T47D (cell line): ENCODE results near the gene TBC1D5.

Source experiments
- DNase-seq, 2 experiments: peaks; one replicate each; pipeline versions ENCODE4 v3.0.0 to v3.0.0-alpha.2; 2011 to 2012; ENCODE audit warnings: low read depth in 1 of 2, low spot score in 1 of 2
- JUND ChIP-seq: IDR thresholded peaks from 2 replicates; pipeline ENCODE4 v1.6.1; 2012; ENCODE audit warnings: low read depth
- in situ Hi-C: cut with HindIII; loops from 2 replicates; pipeline ENCODE4 v1.10.0; 2016; ENCODE audit warnings: low sequenced_read_pairs, low pct_unique_long_range_greater_than_20kb

The TBC1D5 gene

GRCh38 chr3:17207979-17208378 is 534.5 kb downstream of the TBC1D5 start:
- in situ Hi-C loops: no loop called here
- no peak for DNase-seq
- no peak for TF ChIP-seq JUND

DNA sequence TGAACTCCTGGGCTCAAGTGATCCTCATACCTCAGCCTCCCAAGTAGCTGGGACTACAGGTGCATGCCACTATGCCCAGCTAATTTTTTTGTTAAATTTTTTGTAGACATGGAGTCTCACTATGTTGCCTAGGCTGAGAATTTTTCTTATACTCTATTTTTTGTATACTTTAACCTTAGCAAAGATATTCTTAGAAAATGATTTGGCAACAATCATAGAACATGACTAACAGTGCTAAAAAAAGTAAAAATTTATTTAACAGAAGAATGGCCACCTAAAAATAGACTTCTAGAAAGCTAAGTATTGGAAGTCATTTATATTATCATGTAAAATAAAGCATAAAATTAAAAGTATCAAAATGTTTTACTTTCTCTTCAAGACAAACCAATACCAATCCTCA is 535.4 kb downstream of the TBC1D5 start:
- no peak for DNase-seq
- in situ Hi-C loops: no loop called here
- no peak for TF ChIP-seq JUND

DNA sequence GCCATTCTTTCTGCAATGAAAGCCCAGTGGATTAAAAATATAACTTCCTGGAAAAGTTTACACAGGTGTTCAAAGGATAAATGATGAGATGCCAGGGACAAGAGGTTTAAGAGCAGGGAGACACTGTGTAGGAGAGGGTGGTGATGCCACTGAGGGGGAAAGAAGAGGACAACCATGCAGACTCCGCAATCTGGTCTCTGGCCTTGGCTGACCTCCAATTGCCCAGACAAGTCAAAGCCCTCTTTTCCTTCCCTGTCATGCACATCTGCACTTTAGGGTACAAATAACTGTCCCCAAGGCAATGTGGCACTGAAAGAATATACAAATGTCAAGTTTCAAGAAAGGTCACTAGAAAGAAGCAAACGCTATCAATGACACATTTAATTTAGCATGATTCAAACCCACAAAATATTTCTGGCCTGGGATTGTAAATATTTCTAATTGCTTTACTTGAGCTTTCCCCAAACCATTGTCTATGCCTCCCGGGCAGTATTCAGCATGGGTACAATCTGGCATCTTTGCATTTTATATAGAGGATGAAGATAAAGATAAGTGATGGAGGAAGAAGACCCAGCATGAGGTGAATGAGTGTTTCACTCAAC is 538.3 kb downstream of the TBC1D5 start:
- no peak for TF ChIP-seq JUND
- no peak for DNase-seq
- in situ Hi-C loops: no loop called here

DNA sequence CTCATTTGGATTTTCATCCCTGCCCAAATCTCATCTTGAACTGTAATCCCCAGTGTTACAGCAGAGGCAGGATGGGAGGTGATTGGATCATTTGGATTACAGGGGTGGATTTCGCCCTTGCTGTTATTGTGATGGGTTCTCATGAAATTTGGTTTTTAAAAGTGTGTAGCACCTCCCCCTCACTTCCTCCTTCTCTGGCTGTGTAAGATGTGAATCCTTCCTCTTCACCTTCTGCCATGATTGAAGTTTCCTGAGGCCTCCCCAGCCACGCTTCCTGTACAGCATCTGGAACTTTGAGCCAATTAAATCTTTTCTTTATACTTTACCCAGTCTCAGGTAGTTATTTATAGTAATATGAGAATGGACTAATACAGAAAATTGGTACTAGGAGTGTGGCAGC is 540.9 kb downstream of the TBC1D5 start:
- DNase-seq: no peak
- in situ Hi-C loops: no loop called here
- TF ChIP-seq JUND: no peak

DNA sequence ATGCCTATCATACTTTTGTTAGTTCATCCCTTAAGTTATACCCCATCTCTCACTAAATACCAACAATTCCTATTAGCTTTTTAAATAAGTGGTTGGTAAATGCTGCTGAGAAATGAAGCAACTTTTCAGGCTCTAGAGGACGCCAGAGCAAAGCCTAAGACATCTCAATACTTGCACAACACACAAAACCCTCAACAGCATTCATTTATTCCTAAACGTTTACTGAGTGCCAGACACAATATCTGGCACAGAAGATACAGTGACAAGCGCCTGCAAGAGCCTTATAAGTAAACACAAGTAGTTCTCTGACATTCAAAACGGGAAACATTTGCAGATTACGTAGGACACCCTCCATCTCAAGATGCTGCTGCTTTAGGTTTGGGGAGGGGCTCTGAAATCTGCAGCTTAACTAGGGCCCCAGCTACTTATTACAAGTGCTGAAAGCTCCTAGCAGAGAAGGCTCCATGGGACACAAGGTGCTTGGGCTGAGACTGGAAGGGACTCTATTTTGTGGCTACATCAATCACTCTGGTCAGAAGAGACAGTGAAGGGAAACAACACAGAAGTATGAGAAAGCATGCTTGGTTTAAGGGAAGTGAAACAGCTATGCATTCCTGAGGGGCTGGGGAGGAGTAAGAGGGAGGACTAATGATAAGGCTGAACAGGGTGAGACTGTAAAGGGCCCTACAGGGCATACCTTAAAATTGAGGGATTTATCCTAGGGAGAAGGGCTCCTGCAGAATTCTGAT is 546.4 kb downstream of the TBC1D5 start:
- in situ Hi-C loops: no loop called here
- no peak for TF ChIP-seq JUND
- DNase-seq: peak in 1 of 2 experiments; percentile 9

DNA sequence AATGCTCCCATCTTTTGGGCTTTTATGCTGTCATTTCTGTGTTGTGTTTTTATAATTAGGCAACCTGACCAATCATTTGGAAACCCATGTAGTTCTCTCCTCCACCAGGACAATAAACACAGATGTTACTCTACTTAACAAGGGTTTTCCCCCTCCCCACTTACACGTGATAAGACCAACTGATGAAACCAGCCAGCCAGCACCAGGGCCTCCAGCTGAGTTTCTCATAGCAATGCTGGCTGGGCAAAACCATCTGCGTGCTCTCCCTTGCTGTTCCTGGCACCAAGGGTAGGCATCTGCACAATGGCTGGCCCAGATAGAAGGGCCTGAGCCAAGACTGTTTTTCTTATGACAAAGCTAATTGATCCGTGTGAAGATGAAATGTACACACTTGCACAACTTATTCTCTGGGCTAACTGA is 547.2 kb downstream of the TBC1D5 start:
- no peak for TF ChIP-seq JUND
- in situ Hi-C loops: no loop called here

DNA sequence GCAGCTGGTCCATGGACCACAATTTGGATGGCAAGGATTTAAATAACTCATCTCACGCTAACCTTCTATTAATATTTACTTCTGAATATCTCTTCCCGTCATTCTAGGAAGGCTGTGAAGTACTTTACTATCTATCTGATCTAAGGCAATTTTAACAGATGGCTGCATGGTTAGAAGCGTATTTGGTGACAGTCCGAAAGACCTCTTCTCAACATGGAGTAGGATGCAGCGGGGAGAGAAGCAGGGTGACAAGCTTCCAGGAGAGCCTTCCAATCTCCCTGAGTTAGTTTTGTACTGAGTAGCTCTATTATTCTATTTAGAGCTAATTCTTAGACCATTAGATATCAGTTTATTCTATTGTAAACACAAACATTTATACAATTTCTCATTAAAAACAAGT is 548.3 kb downstream of the TBC1D5 start:
- in situ Hi-C loops: no loop called here
- no peak for TF ChIP-seq JUND
- DNase-seq: no peak

More for the DNA sequence above, 547.2 kb downstream of the TBC1D5 start:
- no peak for DNase-seq

DNA sequence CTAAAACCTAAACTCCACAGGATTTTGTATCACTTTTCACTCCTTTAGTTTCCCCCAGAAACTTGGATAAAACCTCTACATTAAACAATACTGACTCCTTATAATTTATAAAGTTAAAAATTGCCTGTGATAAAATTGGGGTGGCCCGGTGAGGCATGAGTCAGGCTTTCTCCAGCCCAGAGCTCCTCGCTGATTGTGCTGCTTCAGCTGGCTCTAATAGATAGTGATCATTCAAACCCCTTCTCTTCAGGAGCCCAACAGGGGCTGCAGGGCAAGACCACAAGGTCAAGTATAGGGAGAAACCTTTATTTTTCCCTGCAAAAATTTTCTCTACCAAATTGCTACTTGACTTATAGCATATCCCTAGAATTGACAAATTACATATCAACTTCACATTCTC is 549.4 kb downstream of the TBC1D5 start:
- no peak for DNase-seq
- TF ChIP-seq JUND: no peak
- in situ Hi-C loops: no loop called here

DNA sequence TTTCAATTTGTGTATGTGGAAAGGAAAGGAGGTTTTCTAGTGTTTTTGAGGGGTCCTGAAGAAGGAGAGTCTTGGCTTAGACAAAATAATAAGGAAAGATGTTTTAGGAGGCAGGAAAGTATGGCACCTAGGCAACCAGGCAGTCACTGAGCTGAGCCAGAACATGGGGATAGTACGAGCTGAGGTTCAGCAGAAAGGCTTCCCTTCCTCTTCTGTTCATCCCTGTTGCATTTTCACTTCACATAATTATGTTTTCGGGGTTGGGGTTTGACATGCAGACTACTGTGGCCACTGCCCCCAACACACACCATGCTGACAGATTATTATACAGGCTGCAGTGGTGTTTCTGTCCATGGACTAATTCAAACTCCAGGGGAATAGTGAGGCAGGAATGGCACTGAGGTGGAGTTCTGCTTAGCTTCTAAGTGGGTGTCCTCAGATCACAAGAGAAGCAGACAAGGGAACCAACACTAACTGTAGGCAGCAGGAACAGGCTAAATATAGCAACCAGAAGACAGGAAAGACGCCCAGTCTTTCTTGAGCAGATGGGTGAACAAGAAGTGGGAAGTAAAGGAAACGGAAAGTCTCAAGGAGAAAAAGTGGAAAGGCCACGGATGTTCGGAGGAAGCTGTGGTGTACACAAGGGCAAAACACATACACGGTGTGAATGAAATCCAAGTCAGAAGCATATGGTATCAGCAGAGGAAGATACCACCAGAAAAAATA is 551.9 kb downstream of the TBC1D5 start:
- in situ Hi-C loops: no loop called here
- DNase-seq: no peak
- no peak for TF ChIP-seq JUND

- no peak for DNase-seq
- in situ Hi-C loops: no loop called here
- TF ChIP-seq JUND: no peak
These were observed 554.1 kb downstream of the TBC1D5 start for GRCh38 chr3:17188378-17188777.

GRCh38 chr3:17187589-17188184 is 554.7 kb downstream of the TBC1D5 start:
- in situ Hi-C loops: no loop called here
- DNase-seq: no peak
- no peak for TF ChIP-seq JUND

- DNase-seq: no peak
- TF ChIP-seq JUND: no peak
- in situ Hi-C loops: no loop called here
These were observed 558.4 kb downstream of the TBC1D5 start for GRCh38 chr3:17183951-17184550.
